H1 (cell line): ENCODE measurements around the gene LAMTOR5. TPM values are rescaled to one million over a fixed set of nuclear protein-coding genes. Genes with fewer than 3 reads are reported as not detected.

Experiments
- CTCF ChIA-PET: fragments of 300-600 bp; sonication (Branson Sonifier 250); formaldehyde crosslinking; loops from one replicate; lab custom pipeline; 2021; ENCODE audit not compliant: partially characterized antibody; lab: Charles Lee
- POLR2A ChIA-PET: fragments of 300-600 bp; sonication (Branson Sonifier 250); formaldehyde crosslinking; loops from one replicate; lab custom pipeline; 2021; ENCODE audit warnings: inconsistent platforms; ENCODE audit not compliant: partially characterized antibody; lab: Charles Lee
- DNase-seq, 2 experiments: peaks; one replicate each; pipeline versions ENCODE4 v3.0.0 to v3.0.0-alpha.2; 2010 to 2022; ENCODE audit warnings: low spot score in 2 of 2, low read depth in 1 of 2, mixed read lengths in 1 of 2
- FAIRE-seq: peaks from 2 replicates; lab custom pipeline; 2011; peaks lifted over from hg19 to GRCh38; lab: Jason Lieb, UNC
- H2AFZ ChIP-seq: 2 replicates; pipeline ENCODE4 v1.8.1; 2012; ENCODE audit warnings: low read length, inconsistent platforms
- H2AK5ac ChIP-seq: 2 replicates; pipeline ENCODE4 v1.6.1; 2013; ENCODE audit warnings: low read depth, low read length
- H2BK120ac ChIP-seq: replicated peaks from 2 replicates; pipeline ENCODE3; 2013; ENCODE audit warnings: low read depth, low read length, inconsistent platforms
- H2BK12ac ChIP-seq: 2 replicates; pipeline ENCODE4 v1.6.1; 2013; ENCODE audit warnings: low read depth, low read length
- H2BK15ac ChIP-seq: 2 replicates; pipeline ENCODE4 v1.6.1; 2013; ENCODE audit warnings: low read length
- H2BK20ac ChIP-seq: 2 replicates; pipeline ENCODE4 v1.6.1; 2013; ENCODE audit warnings: low read length
- H2BK5ac ChIP-seq: 2 replicates; pipeline ENCODE4 v1.6.1; 2013; ENCODE audit warnings: low read depth, low read length
- H3K14ac ChIP-seq: 2 replicates; pipeline ENCODE4 v1.6.1; 2013; ENCODE audit warnings: inconsistent platforms; ENCODE audit not compliant: insufficient read length
- H3K18ac ChIP-seq: 2 replicates; pipeline ENCODE4 v1.6.1; 2013; ENCODE audit warnings: low read length; ENCODE audit errors: extremely low read depth
- H3K23ac ChIP-seq: 2 replicates; pipeline ENCODE4 v1.6.1; 2013; ENCODE audit warnings: inconsistent platforms; ENCODE audit not compliant: insufficient read length
- H3K23me2 ChIP-seq: 2 replicates; pipeline ENCODE4 v1.6.1; 2013; ENCODE audit warnings: low read depth, low read length
- H3K27ac ChIP-seq: 2 replicates; pipeline ENCODE4 v1.6.1; 2011; ENCODE audit warnings: low read depth, low read length, inconsistent platforms
- H3K27me3 ChIP-seq, 4 experiments: replicated peaks in 1 of 4; 1 replicate in 1 of 4; 2 replicates in 3 of 4; pipeline versions ENCODE4 v1.6.1 to v1.8.1; 2011 to 2013; ENCODE audit warnings: low read length in 3 of 4, mild to moderate bottlenecking in 3 of 4, inconsistent platforms in 2 of 4, mixed read lengths in 2 of 4, moderate library complexity in 1 of 4; ENCODE audit not compliant: control insufficient read depth in 3 of 4, insufficient read depth in 3 of 4; ENCODE audit errors: extremely low read depth in 1 of 4
- H3K36me3 ChIP-seq, 4 experiments: 2 replicates each; pipeline versions ENCODE4 v1.6.1 to v1.8.1; 2011 to 2013; ENCODE audit warnings: mild to moderate bottlenecking in 4 of 4, low read length in 3 of 4, moderate library complexity in 2 of 4, control low read depth in 1 of 4, inconsistent platforms in 1 of 4; ENCODE audit not compliant: insufficient read depth in 4 of 4, control insufficient read depth in 2 of 4
- H3K4ac ChIP-seq: replicated peaks from 2 replicates; pipeline ENCODE3; 2013; ENCODE audit warnings: low read length, low read depth, mixed read lengths, inconsistent platforms; ENCODE audit not compliant: insufficient read length
- H3K4me1 ChIP-seq, 4 experiments: replicated peaks in 1 of 4; 1 replicate in 1 of 4; 2 replicates in 3 of 4; pipeline versions ENCODE4 v1.6.1 to v1.8.1; 2011 to 2013; ENCODE audit warnings: low read length in 3 of 4, inconsistent platforms in 2 of 4, mixed read lengths in 1 of 4; ENCODE audit not compliant: insufficient read depth in 4 of 4, control insufficient read depth in 3 of 4
- H3K4me2 ChIP-seq, 2 experiments: 2 replicates each; pipeline versions ENCODE4 v1.6.1 to v1.8.1; 2011 to 2013; ENCODE audit warnings: low read depth in 2 of 2, low read length in 2 of 2, control low read depth in 1 of 2, inconsistent platforms in 1 of 2, mild to moderate bottlenecking in 1 of 2; ENCODE audit not compliant: insufficient read depth in 1 of 2
- H3K4me3 ChIP-seq, 4 experiments: fragments of 200-600, 300-600 bp in 1 of 4; sonication (generic), shearing (Covaris generic), sonication (Bioruptor Twin) in 1 of 4; 2 replicates each; pipeline versions ENCODE4 v1.5.1 to v1.8.1; 2011 to 2016; ENCODE audit warnings: low read length in 4 of 4, low read depth in 3 of 4, control low read depth in 2 of 4, inconsistent platforms in 2 of 4, mild to moderate bottlenecking in 2 of 4, mixed read lengths in 1 of 4, moderate library complexity in 1 of 4; ENCODE audit not compliant: insufficient read depth in 2 of 4; ENCODE audit errors: extremely low read depth in 1 of 4
- H3K56ac ChIP-seq: replicated peaks from 2 replicates; pipeline ENCODE3; 2013; ENCODE audit warnings: low read depth, mild to moderate bottlenecking, mixed read lengths, low read length, inconsistent platforms; ENCODE audit not compliant: insufficient read length
- H3K79me1 ChIP-seq: 2 replicates; pipeline ENCODE4 v1.6.1; 2013; ENCODE audit warnings: low read depth, low read length, control low read depth
- H3K79me2 ChIP-seq, 2 experiments: 2 replicates each; pipeline versions ENCODE4 v1.6.1 to v1.8.1; 2012 to 2013; ENCODE audit warnings: low read length in 2 of 2, mild to moderate bottlenecking in 2 of 2, inconsistent platforms in 1 of 2; ENCODE audit not compliant: insufficient read depth in 2 of 2, control insufficient read depth in 1 of 2
- H3K9ac ChIP-seq, 4 experiments: replicated peaks in 1 of 4; 1 replicate in 1 of 4; 2 replicates in 3 of 4; pipeline versions ENCODE4 v1.6.1 to v1.8.1; 2011 to 2013; ENCODE audit warnings: low read depth in 3 of 4, low read length in 3 of 4, control low read depth in 2 of 4, mild to moderate bottlenecking in 2 of 4, moderate library complexity in 2 of 4, inconsistent platforms in 1 of 4; ENCODE audit errors: extremely low read depth in 1 of 4
- H3K9me3 ChIP-seq, 2 experiments: 2 replicates each; pipeline versions ENCODE4 v1.6.1 to v1.8.1; 2012 to 2013; ENCODE audit warnings: mild to moderate bottlenecking in 2 of 2, moderate library complexity in 2 of 2, control low read depth in 1 of 2, inconsistent platforms in 1 of 2, low read depth in 1 of 2, low read length in 1 of 2, mixed read lengths in 1 of 2; ENCODE audit not compliant: insufficient read depth in 2 of 2
- H4K20me1 ChIP-seq, 2 experiments: replicated peaks in 1 of 2; 2 replicates each; pipeline versions ENCODE3 to v1.8.1; 2011 to 2013; ENCODE audit warnings: inconsistent platforms in 2 of 2, low read length in 2 of 2, mild to moderate bottlenecking in 1 of 2; ENCODE audit not compliant: insufficient read depth in 2 of 2, control insufficient read depth in 1 of 2
- H4K5ac ChIP-seq: 2 replicates; pipeline ENCODE4 v1.6.1; 2013; ENCODE audit warnings: low read length, low read depth, mixed read lengths, inconsistent platforms; ENCODE audit not compliant: insufficient read length
- H4K8ac ChIP-seq: 2 replicates; pipeline ENCODE4 v1.8.0; 2013; ENCODE audit warnings: mild to moderate bottlenecking, moderate library complexity, low read length, inconsistent platforms; ENCODE audit not compliant: insufficient read depth; ENCODE audit errors: extremely low read depth
- H4K91ac ChIP-seq: replicated peaks from 2 replicates; pipeline ENCODE3; 2013; ENCODE audit warnings: low read length, mixed read lengths, inconsistent platforms; ENCODE audit not compliant: insufficient read length
- CHD2 ChIP-seq: IDR thresholded peaks from 2 replicates; pipeline ENCODE4 v1.6.1; 2012; ENCODE audit warnings: low read length, improper control_type of control experiment
- CREB1 ChIP-seq: IDR thresholded peaks from 2 replicates; pipeline ENCODE4 v1.6.1; 2012; ENCODE audit warnings: inconsistent platforms
- SP2 ChIP-seq: IDR thresholded peaks from 2 replicates; pipeline ENCODE4 v1.6.1; 2012; ENCODE audit warnings: mild to moderate bottlenecking, low read length, inconsistent platforms
- TCF12 ChIP-seq: IDR thresholded peaks from 2 replicates; pipeline ENCODE4 v1.6.1; 2011; ENCODE audit warnings: low read depth, mild to moderate bottlenecking, low read length
- WGBS, 2 experiments: shearing (Covaris generic) in 1 of 2; methylation state at CpG; one replicate each; pipeline versions ENCODE4 v1.1.6 to v1.1.7; 2013 to 2015; ENCODE audit warnings: low lambda C conversion rate in 2 of 2, mixed read lengths in 2 of 2, inconsistent platforms in 1 of 2, low coverage in 1 of 2, missing lambda C conversion rate in 1 of 2; ENCODE audit not compliant: insufficient replicate concordance in 2 of 2, insufficient coverage in 1 of 2, insufficient read length in 1 of 2; ENCODE audit errors: extremely low coverage in 1 of 2, missing lambda C conversion rate in 1 of 2; 5-methylcytosine and 5-hydroxymethylcytosine counted together
- polyA plus RNA-seq, 7 experiments: library from polyadenylated mRNA; depleted of rRNA in 3 of 7; stranded (reverse) in 5 of 7; unstranded in 2 of 7; fragments of >200 nt in 5 of 7; fragments of 200-250 nt in 2 of 7; gene quantifications; 1 replicate in 5 of 7; 2 replicates in 1 of 7; 4 replicates in 1 of 7; pipeline versions ENCODE4 v1.2.1 to v1.2.3, GENCODE V29; 2011 to 2013; ENCODE audit warnings: missing spikeins in 2 of 7, mixed read lengths in 2 of 7
- total RNA-seq: library from RNA; stranded (reverse); fragmentation: NEBNext Ultra II Directional; extraction: Animal tissue kit (Norgen Biotek cat#: 25700); gene quantifications from 2 replicates; pipeline ENCODE4 v1.2.1, GENCODE V29; 2021

The LAMTOR5 gene
- total and polyA plus RNA-seq, 2 of the 8 experiments (the other 6 are each of a cell fraction or from before 2014, with no cell fraction given) = 84.4 to 297 TPM

DNA sequence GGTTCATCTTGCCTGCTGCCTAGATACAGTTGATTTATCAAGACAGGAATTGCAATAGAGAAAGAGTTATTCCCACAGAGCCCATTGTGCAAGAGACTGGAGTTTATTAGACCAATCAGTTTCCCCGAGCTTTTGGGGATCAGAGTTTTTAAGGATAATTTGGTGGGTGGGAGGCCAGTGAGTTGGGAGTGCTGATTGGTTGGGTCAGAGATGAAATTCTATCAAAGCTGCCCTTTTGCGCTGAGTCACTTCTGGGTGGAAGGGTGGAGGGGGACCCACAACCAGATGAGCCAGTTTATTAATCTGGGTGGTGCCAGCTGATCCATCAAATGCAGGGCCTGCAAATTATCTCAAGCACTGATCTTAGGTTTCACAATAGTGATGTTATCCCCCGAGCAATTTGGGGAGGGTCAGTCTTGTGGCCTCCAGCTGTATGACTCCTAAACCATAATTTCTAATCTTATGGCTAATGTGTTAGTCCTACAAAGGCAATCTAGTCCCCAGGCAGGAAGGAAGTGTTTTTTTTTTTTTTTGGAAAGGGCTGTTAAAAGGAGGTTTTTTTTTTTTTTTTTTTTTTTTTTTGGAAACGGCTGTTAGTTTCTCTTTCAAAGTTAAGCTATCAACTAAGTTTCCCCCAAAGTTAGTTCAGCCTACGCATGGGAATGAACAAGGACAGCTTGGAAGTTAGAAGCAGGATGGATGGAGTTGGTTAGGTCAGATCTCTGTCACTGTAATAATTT is 24.1 kb downstream of the LAMTOR5 start:
- Histone ChIP-seq H3K27me3 (no peaks in the 10 kb centered on the region), H2AK5ac (no peak overlapping the region), H3K27ac (no peak overlapping the region), H3K9me3 (no peaks in the 10 kb centered on the region), H3K79me1 (no peaks in the 10 kb centered on the region), H3K4me1 (no peaks in the 10 kb centered on the region), H3K14ac (no peak overlapping the region), H2AFZ (no peak overlapping the region), H2BK15ac (no peak overlapping the region), H4K91ac (no peak overlapping the region), H4K8ac (no peak overlapping the region), H2BK12ac (no peak overlapping the region), H3K36me3 (peaks cover 0 to 12% (median 3%) of the 10 kb centered on the region in 4 experiments; a peak in 3 of 8 replicates), H3K4ac (no peak overlapping the region), H4K20me1 (no peaks in the 10 kb centered on the region), H3K56ac (no peak overlapping the region), H2BK5ac (no peak overlapping the region), H3K4me2 (no peak overlapping the region), H3K79me2 (no peaks in the 10 kb centered on the region), H2BK20ac (no peak overlapping the region), H3K18ac (no peak overlapping the region), H3K23ac (no peak overlapping the region), H4K5ac (no peak overlapping the region), H2BK120ac (no peak overlapping the region), H3K23me2 (no peaks in the 10 kb centered on the region), H3K4me3 (no peak overlapping the region), H3K9ac (no peak overlapping the region)
- 96% methylated on average over 4 of the region's 5 CpGs; no CpG with 5 or more reads in 1 of the 2 experiments for WGBS, 2 experiments
- POLR2A ChIA-PET = interaction anchor here (0.6 to 2.6 kb wide), 5 partner anchors 10 to 287 kb away, joined by 3 to 14 read pairs (median 4); partner anchors contain the start of gene RBM15
- no peak for DNase-seq
- CTCF ChIA-PET = interaction anchor here (0.6 to 3.5 kb wide), 8 partner anchors 14 to 283 kb away, joined by 3 to 12 read pairs (median 3); no protein-coding TSS in a partner anchor
- FAIRE-seq = no peak
- TF ChIP-seq CREB1 (no peak), TCF12 (no peak), CHD2 (no peak), SP2 (no peak)
